ENCODE measurements around the gene AKT3.
"Not testable (repeated sequence)": the region's sequence is repeated elsewhere in the genome, so short reads cannot be mapped to it uniquely, and the experiment has no call there.

AKT3 gene

GRCh38 chr1:243850202-243850451 is at the start of gene AKT3:
Gene AKT3, minus strand, starts transcription at chr1:243850243. Its CDS starts 7,073 bp downstream, at chr1:243843170.
- no peak for DNase-seq

- DNase-seq, result no peak
These were observed 48.2 kb upstream of the AKT3 start for GRCh38 chr1:243898278-243898677.

DNA sequence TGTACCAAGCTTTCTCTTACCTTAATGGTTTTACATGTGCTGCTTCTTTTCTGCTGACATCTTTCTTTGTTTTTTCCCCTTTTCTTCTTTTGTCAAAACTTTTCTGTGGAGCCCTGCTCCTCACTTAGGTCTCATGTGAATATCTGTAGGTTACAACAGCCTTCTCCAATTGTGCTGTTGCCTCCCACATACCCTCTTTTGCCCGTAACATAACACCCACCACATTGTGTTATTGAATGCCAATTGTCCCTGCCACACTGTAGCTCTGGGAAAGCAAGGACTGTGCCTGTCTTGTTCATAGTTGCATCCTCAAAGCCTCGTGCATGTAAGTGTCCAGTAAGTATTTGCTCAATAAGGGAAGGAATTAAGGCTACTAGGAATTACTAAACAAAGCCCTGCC is 46.3 kb upstream of the AKT3 start:
- no peak for DNase-seq

DNA sequence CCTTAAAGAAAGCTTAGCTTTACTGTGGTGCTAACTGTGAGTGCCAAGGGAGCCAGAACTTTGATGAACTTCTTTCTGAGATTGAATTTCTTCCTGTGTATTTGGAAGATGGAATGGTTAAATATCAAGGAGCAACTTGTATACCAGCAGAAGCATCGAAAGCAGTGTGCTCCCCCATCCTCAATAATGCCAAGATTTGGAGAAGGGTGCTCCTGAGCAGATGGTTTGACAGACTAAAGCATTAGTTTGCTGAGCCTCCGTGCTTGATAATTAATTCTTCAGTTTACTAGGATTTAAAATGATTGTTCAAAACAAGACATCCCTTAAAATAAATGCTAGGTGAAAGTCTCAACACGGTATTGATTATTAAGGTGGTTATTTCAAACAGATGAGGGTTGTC is 42.4 kb upstream of the AKT3 start:
- no peak for DNase-seq

GRCh38 chr1:243890576-243890975 is 40.5 kb upstream of the AKT3 start:
- no peak for DNase-seq

DNA sequence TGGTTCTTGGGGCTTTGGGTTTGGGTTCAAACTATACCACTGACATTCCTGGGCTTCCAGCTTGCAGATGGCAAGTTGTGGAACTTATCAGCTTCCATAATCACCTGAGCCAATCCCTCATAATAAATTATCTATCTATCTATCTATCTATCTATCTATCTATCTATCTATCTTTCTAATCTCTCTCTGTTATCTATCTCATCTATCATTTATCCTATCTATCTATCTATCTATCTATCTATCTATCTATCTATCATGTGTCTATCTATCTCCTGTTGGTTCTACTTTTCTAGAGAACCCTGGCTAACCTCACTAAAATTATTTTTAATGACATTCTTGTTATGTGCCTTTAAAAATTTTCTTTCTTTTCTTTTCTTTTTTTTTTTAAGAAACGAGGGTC is 35.8 kb upstream of the AKT3 start:
- no peak for DNase-seq

GRCh38 chr1:243884603-243885002 is 34.6 kb upstream of the AKT3 start:
- no peak for DNase-seq

- DNase-seq, result no peak
These were observed 33.5 kb upstream of the AKT3 start for GRCh38 chr1:243883551-243883950.

DNA sequence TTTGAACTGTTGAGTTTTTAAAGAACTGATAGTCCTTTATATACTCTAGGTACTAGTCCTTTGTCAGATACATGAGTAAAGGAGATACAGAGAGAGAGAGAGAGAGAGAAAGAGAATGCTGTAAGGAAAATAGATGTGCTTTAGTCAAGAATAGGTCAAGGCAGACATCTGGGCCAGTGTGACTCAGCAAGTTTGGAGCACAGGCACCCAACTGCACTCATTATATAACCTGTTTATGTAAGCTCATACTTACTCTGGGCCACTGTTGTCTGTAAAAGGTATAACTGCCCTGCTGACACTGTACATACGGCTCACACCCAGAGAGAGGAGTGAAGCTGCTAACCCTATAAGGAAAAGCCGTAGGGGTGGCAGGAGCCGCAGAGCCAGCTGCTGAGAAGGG is 32.2 kb upstream of the AKT3 start:
- DNase-seq, result no peak

GRCh38 chr1:243877058-243877457 is 27.0 kb upstream of the AKT3 start:
- DNase-seq, result not testable (repeated sequence)

GRCh38 chr1:243855616-243856318 is 5.7 kb upstream of the AKT3 start:
- DNase-seq, result no peak

GRCh38 chr1:243851765-243852164 is 1.7 kb upstream of the AKT3 start:
- DNase-seq, result no peak

GRCh38 chr1:243851257-243851756 is 1.3 kb upstream of the AKT3 start:
- DNase-seq, result no peak

DNA sequence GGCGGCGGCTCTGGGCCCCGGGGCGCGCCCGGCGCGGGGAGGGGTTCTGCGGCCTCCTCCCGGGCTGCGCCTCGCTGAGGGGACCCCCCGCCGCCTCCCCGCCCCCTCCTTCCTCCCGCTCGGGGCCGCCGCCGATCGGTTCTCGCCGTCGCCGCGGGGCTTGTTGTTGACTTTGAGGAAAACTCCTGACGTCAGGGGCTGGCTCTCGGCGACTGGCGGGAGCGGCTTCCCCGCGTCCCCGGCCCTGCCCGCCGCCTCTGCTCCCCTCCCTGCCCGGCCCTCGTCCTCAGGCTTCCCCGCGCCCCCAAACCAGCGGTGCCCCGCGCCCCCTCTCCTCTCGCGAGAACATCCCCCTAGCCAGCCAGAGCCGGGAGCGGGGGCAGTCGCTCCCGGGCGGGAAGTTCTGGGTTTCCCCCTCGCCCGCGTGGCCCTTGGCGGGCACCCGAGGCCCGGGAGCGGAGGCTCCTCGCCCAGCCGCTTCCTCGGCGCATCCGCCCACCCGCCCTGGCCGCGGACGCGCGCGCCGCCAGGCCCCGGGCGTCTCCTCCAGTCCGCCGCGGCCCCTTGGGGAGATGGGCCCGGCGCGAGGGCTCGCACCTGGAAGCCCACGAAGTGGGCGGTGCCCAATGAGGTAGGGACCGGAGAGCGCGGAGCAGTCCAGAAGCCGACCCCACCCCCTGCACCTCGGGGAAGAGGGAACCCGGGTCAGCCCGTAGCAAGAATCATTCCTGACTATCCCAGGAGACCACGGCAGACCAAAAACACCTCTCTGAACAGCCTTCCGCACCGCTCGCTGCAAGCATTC is 611 bp upstream of the AKT3 start:
- DNase-seq, result peak; percentile 78 to 81

DNA sequence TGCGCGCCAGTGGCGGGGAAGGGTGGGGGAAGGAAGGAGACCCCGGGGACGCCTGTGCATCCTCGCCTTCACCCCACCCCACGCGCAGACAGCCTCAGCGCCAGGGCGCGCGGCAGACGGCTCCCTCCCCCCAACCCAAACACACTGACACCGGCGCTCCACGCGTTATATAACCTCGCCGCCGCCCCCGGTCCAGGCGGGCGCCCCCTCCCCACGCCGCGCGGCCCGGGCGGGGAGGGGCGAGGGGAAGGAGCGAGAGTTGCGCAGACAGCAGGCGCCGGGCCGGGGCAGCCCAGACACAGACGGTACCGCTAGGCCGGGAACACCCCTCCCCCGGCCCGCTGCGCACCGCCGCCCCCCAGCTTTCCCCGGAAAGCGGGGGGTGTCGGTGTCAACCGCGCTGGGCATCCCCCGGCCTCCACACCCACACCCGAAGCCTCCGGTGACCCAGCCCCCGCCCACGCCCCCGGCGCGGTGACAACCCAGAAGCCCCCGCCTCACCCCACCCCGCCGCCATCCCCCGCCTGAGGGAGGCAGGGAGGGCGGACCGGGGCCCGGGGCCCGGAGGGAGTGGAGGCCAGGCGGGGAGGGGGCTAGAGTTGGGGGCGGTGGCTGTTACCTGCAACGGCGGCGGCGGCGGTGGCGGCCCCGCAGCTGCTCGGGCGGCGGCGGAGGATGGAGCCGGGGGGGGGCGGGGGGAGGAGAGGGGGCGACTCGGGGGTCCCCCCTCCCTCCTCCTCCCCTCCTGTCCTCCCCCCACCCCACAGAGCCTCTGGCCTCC is 432 bp downstream of the AKT3 start:
- peak; percentile 77 to 85 for DNase-seq

GRCh38 chr1:243848858-243849420 is 1.1 kb downstream of the AKT3 start:
- peak; percentile 26 to 28 for DNase-seq

DNA sequence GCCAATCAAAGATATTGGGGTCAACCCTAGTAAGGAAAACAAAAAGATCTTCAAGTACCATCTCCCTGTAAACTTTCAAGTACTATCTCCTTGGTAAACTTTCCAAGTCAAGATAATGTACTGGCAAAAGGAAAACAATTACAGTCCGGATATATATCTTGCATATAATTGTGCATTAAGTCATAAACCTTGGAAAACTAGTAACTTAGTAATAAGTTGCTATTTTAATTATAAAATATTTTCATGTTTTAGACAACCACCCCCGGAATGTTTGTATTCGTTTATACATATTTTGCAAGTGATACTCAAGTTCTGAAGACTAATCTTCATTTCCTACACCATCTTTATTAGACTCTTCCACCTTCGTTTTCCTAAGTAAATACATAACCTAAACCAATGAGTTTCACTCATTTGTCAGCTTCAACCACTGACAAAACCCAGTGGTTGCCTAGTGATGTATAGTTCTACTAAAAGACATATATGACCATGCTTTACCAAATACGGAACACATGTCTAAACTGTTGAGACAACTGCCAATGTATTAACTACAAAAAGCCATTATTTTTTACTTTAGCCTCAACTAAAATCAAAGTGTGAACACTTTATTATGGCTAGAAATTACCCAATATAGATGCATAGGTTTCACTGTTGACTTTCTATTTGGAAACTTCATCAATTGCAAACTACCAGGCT is 1.7 kb downstream of the AKT3 start:
- DNase-seq, result no peak

- no peak for DNase-seq
These were observed 3.3 kb downstream of the AKT3 start for GRCh38 chr1:243846761-243847160.

DNA sequence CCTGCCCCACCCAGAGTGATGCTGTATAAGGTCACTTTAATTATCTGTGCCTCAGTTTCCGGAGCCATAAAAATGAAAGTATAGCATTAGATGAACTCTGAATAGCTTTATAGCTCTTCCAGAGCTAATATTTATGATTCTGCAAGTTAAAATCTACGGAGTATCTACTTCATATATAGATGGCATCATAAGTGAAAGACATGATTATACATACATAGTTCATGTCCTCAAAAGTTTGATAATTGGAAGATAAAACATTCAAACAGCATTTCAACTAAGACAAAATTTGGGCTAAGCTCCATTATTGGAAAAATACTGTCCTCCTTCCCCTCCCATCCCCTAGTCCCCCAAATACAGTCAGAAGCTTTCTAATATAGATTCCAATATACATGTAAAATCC is 4.2 kb downstream of the AKT3 start:
- DNase-seq, result no peak

- no peak for DNase-seq
These were observed 5.9 kb downstream of the AKT3 start for GRCh38 chr1:243844186-243844585.

GRCh38 chr1:243842978-243843511 is 7.0 kb downstream of the AKT3 start:
- peak in 1 of 2 experiments; percentile 16 for DNase-seq

DNA sequence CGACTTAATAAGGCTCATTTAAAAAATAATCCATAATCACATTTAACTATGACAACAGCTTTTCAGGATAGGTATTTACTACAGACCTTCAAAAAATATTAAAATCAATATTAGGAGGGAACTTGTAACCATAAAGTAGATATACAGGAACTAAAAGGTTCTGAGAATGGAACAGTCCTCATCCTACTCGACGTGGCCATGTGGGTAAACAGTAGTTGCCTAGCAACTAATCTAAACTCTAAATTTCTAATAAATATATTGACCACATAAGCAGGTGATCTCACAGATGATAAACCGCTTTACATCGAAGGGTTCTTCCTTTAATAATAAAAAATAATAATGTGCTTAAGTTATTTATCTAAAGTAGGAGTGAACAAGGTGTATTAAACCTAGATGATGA is 7.9 kb downstream of the AKT3 start:
- DNase-seq, result no peak
